ENCODE measurements around the gene CMTM6.

DNA sequence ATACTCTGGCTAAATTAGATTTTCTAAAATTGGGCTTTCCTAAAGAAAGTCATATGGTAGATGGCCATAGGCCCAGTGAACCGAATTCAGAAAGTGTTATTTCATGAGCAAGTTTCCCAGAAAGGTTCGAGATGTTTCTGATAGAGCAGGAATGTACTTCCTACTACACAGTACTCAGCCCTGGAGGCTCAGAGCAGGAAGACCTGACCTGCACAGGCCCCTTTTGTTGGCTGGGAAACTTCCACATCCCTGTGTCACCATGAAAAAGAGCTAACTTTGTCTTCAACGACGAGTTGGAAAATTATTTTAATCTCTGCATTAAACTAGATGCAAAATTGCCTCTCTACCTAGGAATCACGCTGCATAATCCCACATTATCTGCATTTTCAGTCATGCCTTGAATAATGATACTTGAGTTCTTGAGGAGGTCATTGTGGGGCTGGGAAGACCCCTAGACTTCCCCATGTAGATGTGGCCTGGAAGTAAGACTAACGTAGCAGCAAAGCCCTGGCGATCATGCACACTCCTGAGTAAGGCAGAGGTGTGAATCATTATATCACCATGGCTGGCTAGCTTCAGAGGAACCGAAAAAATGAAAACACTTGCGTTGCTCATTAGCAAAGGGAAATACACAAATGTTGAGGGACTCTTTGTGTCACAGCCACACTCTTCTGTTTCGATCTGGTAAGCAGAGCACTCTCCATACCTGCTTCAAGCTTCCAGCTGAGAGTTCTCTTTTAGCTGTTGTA, 63.9 kb downstream of the CMTM6 start:
- TF ChIP-seq, protein P1, sequence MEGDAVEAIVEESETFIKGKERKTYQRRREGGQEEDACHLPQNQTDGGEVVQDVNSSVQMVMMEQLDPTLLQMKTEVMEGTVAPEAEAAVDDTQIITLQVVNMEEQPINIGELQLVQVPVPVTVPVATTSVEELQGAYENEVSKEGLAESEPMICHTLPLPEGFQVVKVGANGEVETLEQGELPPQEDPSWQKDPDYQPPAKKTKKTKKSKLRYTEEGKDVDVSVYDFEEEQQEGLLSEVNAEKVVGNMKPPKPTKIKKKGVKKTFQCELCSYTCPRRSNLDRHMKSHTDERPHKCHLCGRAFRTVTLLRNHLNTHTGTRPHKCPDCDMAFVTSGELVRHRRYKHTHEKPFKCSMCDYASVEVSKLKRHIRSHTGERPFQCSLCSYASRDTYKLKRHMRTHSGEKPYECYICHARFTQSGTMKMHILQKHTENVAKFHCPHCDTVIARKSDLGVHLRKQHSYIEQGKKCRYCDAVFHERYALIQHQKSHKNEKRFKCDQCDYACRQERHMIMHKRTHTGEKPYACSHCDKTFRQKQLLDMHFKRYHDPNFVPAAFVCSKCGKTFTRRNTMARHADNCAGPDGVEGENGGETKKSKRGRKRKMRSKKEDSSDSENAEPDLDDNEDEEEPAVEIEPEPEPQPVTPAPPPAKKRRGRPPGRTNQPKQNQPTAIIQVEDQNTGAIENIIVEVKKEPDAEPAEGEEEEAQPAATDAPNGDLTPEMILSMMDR (IDR thresholded peaks at IDR 0.05), result no peak
- no peak for TF ChIP-seq POLR2A (IDR thresholded peaks at IDR 0.05)

Measured in prostate gland (tissue), 2 donors.